GM12878 (cell line): ENCODE measurements around the gene EEF1A2. TPM values are rescaled to one million over a fixed set of nuclear protein-coding genes. Genes with fewer than 3 reads are reported as not detected.

Experiments
- ATAC-seq: fragments of 200-7000 bp; cut with Tn5 transposase; 3 replicates; pipeline ENCODE4 v1.9.1; 2020; ENCODE audit warnings: mild to moderate bottlenecking, moderate library complexity
- BruUV-seq: library from RNA; stranded (reverse); fragments of 400-500 nt; replicated peaks from 2 replicates; lab custom pipeline; 2021; lab: Mats Ljungman, UMichigan
- CTCF ChIA-PET: fragments of 300-600 bp; sonication (Branson Sonifier 250); formaldehyde crosslinking; extraction: SDS; loops from one replicate; lab custom pipeline; 2021; ENCODE audit warnings: inconsistent platforms; lab: Yijun Ruan, JAX
- POLR2A ChIA-PET: fragments of 350-600 bp; formaldehyde crosslinking; extraction: SDS; loops from one replicate; lab custom pipeline; 2021; ENCODE audit warnings: inconsistent platforms; lab: Charles Lee
- RAD21 ChIA-PET: fragments of 300-600 bp; sonication (Branson Sonifier 250); formaldehyde crosslinking; loops from one replicate; lab custom pipeline; 2023; ENCODE audit warnings: antibody characterized with exemption; ENCODE audit not compliant: unreplicated experiment; lab: Charles Lee
- SMC1A ChIA-PET: fragments of 300-600 bp; sonication (Branson Sonifier 250); formaldehyde crosslinking; loops from one replicate; lab custom pipeline; 2023; ENCODE audit not compliant: unreplicated experiment, uncharacterized antibody; lab: Charles Lee
- DNase-seq: peaks from one replicate; pipeline ENCODE4 v3.0.0-alpha.2; 2011; ENCODE audit warnings: low read depth, low spot score
- FAIRE-seq: peaks from 3 replicates; lab custom pipeline; 2011; peaks lifted over from hg19 to GRCh38; lab: Jason Lieb, UNC
- H2AFZ ChIP-seq: 2 replicates; pipeline ENCODE4 v1.6.0; 2011; ENCODE audit warnings: low read depth, low read length, control low read depth; ENCODE audit not compliant: control insufficient read depth
- H3K27ac ChIP-seq: 2 replicates; pipeline ENCODE4 v1.5.1; 2011; ENCODE audit warnings: control low read depth; ENCODE audit not compliant: control insufficient read depth, insufficient read depth
- H3K27me3 ChIP-seq, 2 experiments: replicated peaks in 1 of 2; 2 replicates each; pipeline versions ENCODE4 v1.6.0 to v1.6.1; 2011; ENCODE audit warnings: low read length in 1 of 2; ENCODE audit not compliant: control insufficient read depth in 2 of 2, insufficient read depth in 2 of 2
- H3K36me3 ChIP-seq, 2 experiments: 2 replicates each; pipeline ENCODE4 v1.5.1; 2011; ENCODE audit warnings: low read length in 1 of 2; ENCODE audit not compliant: control insufficient read depth in 2 of 2, insufficient read depth in 2 of 2
- H3K4me1 ChIP-seq: 2 replicates; pipeline ENCODE4 v1.6.1; 2011; ENCODE audit warnings: mild to moderate bottlenecking, low read length, moderate library complexity, mixed read lengths; ENCODE audit not compliant: control insufficient read depth, insufficient read depth
- H3K4me2 ChIP-seq: 2 replicates; pipeline ENCODE4 v1.6.0; 2011; ENCODE audit warnings: control low read depth; ENCODE audit not compliant: control insufficient read depth, insufficient read depth
- H3K4me3 ChIP-seq: fragments of 200-600 bp; sonication (generic); 2 replicates; pipeline ENCODE4 v1.5.1; 2016
- H3K79me2 ChIP-seq: 2 replicates; pipeline ENCODE4 v1.6.0; 2011; ENCODE audit warnings: low read length; ENCODE audit not compliant: control insufficient read depth, insufficient read depth
- H3K9ac ChIP-seq: 2 replicates; pipeline ENCODE4 v1.8.0; 2011; ENCODE audit warnings: low read length, control low read depth, mixed read lengths; ENCODE audit not compliant: control insufficient read depth, insufficient read depth
- H3K9me3 ChIP-seq: replicated peaks from 3 replicates; pipeline ENCODE4 v1.5.1; 2011; ENCODE audit warnings: mild to moderate bottlenecking, low read length; ENCODE audit not compliant: control insufficient read depth, insufficient read depth
- H4K20me1 ChIP-seq: 2 replicates; pipeline ENCODE4 v1.6.0; 2011; ENCODE audit not compliant: control insufficient read depth, insufficient read depth
- HDGF ChIP-seq: fragments of 450-650 bp; IDR thresholded peaks from 2 replicates; pipeline ENCODE4 v1.6.1; 2016; ENCODE audit warnings: antibody characterized with exemption
- MEF2A ChIP-seq: IDR thresholded peaks from 2 replicates; pipeline ENCODE4 v1.6.1; 2011; ENCODE audit warnings: low read depth, mild to moderate bottlenecking, low read length, moderate library complexity; ENCODE audit not compliant: insufficient read depth
- MTA3 ChIP-seq: IDR thresholded peaks from 2 replicates; pipeline ENCODE4 v1.6.1; 2012; ENCODE audit warnings: low read length, inconsistent platforms, borderline replicate concordance
- PAX8 ChIP-seq: fragments of 450-650 bp; IDR thresholded peaks from 2 replicates; pipeline ENCODE4 v1.6.1; 2017; ENCODE audit warnings: mild to moderate bottlenecking, moderate library complexity
- RCOR1 ChIP-seq: conservative IDR thresholded peaks from 2 replicates; pipeline ENCODE4 v1.6.1; 2012; ENCODE audit warnings: low read depth, low read length, improper control_type of control experiment
- REST ChIP-seq: IDR thresholded peaks from 2 replicates; pipeline ENCODE4 v1.6.1; 2012; ENCODE audit warnings: mild to moderate bottlenecking, low read depth, low read length
- SUPT20H ChIP-seq: IDR thresholded peaks from 2 replicates; pipeline ENCODE4 v1.6.1; 2011; ENCODE audit warnings: low read depth, mild to moderate bottlenecking, low read length, moderate library complexity, borderline replicate concordance; ENCODE audit not compliant: control insufficient read depth
- TCF12 ChIP-seq: IDR thresholded peaks from 2 replicates; pipeline ENCODE4 v1.6.1; 2011; ENCODE audit warnings: low read depth, mild to moderate bottlenecking, low read length
- YBX1 ChIP-seq: fragments of 450-650 bp; IDR thresholded peaks from 2 replicates; pipeline ENCODE4 v1.6.1; 2016; ENCODE audit warnings: antibody characterized with exemption
- WGBS: methylation state at CpG from one replicate; pipeline ENCODE4 v1.1.6; 2016; ENCODE audit warnings: low lambda C conversion rate; ENCODE audit not compliant: insufficient replicate concordance, insufficient coverage; ENCODE audit errors: missing lambda C conversion rate; 5-methylcytosine and 5-hydroxymethylcytosine counted together
- in situ Hi-C: fragments of 300-500 bp; cut with MboI; formaldehyde crosslinking; loops from 9 replicates; pipeline ENCODE4 v1.14.3; 2018; ENCODE audit warnings: mixed read lengths
- intact Hi-C: fragments of 100-400 bp; cut with micrococcal nuclease; formaldehyde crosslinking; loops from one replicate; pipeline ENCODE4 v1.14.2; 2022; ENCODE audit not compliant: unreplicated experiment
- polyA plus RNA-seq, 11 experiments: library from polyadenylated mRNA; depleted of rRNA in 4 of 11; unstranded in 6 of 11; stranded (reverse) in 5 of 11; fragments of >200 nt; fragmentation: Nextera tagmentation in 4 of 11; fragmentation: Illumina TruSeq in 1 of 11; extraction: Ambion mirVana in 4 of 11; extraction: Trizol in 1 of 11; gene quantifications; 1 replicate in 1 of 11; 2 replicates in 10 of 11; pipeline versions ENCODE4 v1.2.1 to v1.2.3, GENCODE V29; 2011 to 2016; ENCODE audit warnings: inconsistent platforms in 2 of 11, missing spikeins in 2 of 11, low read depth in 1 of 11
- total RNA-seq, 4 experiments: library from RNA; depleted of rRNA in 3 of 4; stranded (reverse); fragments of >200 nt in 3 of 4; fragmentation: Illumina TruSeq in 1 of 4; extraction: Trizol in 1 of 4; gene quantifications; 2 replicates each; pipeline versions ENCODE4 v1.2.1 to v1.2.3, GENCODE V29; 2013 to 2021
- TF ChIP-seq, protein P1 (sequence below): fragments of 450-650 bp; conservative IDR thresholded peaks from 2 replicates; pipeline ENCODE4 v1.6.1; 2017; ENCODE audit warnings: mild to moderate bottlenecking, moderate library complexity
- TF ChIP-seq, protein P2 (sequence below): fragments of 450-650 bp; IDR thresholded peaks from 2 replicates; pipeline ENCODE4 v1.6.1; 2016; ENCODE audit warnings: mild to moderate bottlenecking, moderate library complexity, borderline replicate concordance

Gene EEF1A2
- total and polyA plus RNA-seq, 10 of the 15 experiments (the other 5 are each of a cell fraction or from before 2014, with no cell fraction given): 0.56 TPM; not detected in 9

DNA sequence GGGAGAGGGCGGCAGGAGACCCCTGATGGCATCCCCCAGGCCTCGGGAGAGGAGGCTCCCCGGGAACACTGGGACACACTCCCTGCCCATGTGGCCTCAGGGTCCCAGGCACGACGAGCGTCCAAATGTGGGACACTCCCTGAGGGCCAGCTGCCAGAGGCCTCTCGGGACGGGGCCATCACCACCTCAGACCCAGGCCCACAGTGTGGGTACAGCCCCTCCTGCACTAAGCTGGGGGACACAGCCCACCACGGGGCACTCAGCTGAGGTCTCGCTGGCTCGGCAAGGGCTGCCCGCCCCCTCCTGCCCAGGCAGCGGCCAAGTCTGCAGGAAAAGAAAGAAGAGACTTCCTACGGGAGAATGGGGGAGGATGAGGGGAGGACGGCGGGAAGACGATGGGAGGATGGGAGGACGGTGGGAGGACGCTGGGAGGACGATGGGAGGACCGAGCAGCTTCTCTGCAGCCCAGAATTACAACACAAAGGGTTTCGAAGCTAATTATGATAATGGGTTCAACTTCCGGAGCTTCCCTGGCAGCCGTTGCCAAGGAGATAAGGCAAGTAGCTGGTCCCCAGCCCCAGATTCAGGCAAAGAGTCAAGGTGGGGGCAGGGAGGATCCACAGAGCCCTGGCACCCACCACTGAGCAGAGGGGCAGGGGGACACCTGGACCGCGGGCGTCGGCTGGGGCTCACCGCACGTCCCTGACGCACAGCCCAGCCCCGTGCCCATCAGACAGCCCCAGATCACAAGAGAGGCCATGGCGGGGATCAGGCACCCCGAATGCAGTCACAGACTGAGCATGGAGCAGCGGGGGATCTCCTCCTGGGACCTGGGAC lies 43.9 kb downstream of the EEF1A2 start:
- Histone ChIP-seq H3K4me1 (no peaks in the 10 kb centered on the region), H4K20me1 (no peaks in the 10 kb centered on the region), H3K79me2 (no peaks in the 10 kb centered on the region), H3K36me3 (no peaks in the 10 kb centered on the region), H3K4me3 (no peak overlapping the region), H2AFZ (no peak overlapping the region), H3K9me3 (no peaks in the 10 kb centered on the region), H3K27me3 (peaks cover 0 to 1% of the 10 kb centered on the region in 2 experiments; a peak in 2 of 4 replicates), H3K4me2 (no peak overlapping the region), H3K9ac (no peak overlapping the region), H3K27ac (no peak overlapping the region)
- no peak for FAIRE-seq
- BruUV-seq: no TSS peak
- in situ Hi-C loops: no loop called here
- 50% methylated on average over 33 of the region's 35 CpGs for WGBS
- SMC1A ChIA-PET: no interaction called here
- intact Hi-C loops: no loop called here
- CTCF ChIA-PET: no interaction called here
- ATAC-seq: no peak
- DNase-seq: no peak
- POLR2A ChIA-PET: no interaction called here
- RAD21 ChIA-PET: no interaction called here
- TF ChIP-seq PAX8: no peak
- TF ChIP-seq, protein P1, sequence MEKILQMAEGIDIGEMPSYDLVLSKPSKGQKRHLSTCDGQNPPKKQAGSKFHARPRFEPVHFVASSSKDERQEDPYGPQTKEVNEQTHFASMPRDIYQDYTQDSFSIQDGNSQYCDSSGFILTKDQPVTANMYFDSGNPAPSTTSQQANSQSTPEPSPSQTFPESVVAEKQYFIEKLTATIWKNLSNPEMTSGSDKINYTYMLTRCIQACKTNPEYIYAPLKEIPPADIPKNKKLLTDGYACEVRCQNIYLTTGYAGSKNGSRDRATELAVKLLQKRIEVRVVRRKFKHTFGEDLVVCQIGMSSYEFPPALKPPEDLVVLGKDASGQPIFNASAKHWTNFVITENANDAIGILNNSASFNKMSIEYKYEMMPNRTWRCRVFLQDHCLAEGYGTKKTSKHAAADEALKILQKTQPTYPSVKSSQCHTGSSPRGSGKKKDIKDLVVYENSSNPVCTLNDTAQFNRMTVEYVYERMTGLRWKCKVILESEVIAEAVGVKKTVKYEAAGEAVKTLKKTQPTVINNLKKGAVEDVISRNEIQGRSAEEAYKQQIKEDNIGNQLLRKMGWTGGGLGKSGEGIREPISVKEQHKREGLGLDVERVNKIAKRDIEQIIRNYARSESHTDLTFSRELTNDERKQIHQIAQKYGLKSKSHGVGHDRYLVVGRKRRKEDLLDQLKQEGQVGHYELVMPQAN: no peak
- no peak for TF ChIP-seq MTA3
- TF ChIP-seq, protein P2, sequence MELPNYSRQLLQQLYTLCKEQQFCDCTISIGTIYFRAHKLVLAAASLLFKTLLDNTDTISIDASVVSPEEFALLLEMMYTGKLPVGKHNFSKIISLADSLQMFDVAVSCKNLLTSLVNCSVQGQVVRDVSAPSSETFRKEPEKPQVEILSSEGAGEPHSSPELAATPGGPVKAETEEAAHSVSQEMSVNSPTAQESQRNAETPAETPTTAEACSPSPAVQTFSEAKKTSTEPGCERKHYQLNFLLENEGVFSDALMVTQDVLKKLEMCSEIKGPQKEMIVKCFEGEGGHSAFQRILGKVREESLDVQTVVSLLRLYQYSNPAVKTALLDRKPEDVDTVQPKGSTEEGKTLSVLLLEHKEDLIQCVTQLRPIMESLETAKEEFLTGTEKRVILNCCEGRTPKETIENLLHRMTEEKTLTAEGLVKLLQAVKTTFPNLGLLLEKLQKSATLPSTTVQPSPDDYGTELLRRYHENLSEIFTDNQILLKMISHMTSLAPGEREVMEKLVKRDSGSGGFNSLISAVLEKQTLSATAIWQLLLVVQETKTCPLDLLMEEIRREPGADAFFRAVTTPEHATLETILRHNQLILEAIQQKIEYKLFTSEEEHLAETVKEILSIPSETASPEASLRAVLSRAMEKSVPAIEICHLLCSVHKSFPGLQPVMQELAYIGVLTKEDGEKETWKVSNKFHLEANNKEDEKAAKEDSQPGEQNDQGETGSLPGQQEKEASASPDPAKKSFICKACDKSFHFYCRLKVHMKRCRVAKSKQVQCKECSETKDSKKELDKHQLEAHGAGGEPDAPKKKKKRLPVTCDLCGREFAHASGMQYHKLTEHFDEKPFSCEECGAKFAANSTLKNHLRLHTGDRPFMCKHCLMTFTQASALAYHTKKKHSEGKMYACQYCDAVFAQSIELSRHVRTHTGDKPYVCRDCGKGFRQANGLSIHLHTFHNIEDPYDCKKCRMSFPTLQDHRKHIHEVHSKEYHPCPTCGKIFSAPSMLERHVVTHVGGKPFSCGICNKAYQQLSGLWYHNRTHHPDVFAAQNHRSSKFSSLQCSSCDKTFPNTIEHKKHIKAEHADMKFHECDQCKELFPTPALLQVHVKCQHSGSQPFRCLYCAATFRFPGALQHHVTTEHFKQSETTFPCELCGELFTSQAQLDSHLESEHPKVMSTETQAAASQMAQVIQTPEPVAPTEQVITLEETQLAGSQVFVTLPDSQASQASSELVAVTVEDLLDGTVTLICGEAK: no peak
- no peak for TF ChIP-seq MEF2A
- TF ChIP-seq RCOR1: no peak
- TF ChIP-seq REST: no peak
- TF ChIP-seq SUPT20H: no peak
- TF ChIP-seq HDGF: no peak
- no peak for TF ChIP-seq TCF12
- TF ChIP-seq YBX1: no peak
